ENCODE measurements around the gene TRIOBP.

The TRIOBP gene

DNA sequence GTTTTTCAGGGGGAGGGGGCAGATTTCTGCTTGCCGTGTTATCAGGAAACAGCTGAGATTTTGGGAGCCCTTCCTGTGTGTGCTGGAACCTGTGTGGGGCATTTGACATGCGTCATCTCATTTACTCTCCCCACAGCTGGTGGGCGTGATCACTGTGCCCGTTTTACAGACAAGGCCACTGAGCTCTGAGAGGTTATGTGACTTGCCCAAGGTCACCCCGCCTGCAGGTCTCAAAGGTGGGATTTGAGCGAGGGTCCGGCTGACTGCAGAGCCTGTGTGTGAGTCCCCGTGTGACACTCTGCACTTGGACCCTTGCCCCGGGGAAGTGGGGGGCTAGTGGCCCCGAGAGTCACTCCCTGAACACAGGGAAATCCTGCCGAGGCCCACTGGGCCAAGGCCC is 62.4 kb downstream of the TRIOBP start:
- TF ChIP-seq, protein P1, sequence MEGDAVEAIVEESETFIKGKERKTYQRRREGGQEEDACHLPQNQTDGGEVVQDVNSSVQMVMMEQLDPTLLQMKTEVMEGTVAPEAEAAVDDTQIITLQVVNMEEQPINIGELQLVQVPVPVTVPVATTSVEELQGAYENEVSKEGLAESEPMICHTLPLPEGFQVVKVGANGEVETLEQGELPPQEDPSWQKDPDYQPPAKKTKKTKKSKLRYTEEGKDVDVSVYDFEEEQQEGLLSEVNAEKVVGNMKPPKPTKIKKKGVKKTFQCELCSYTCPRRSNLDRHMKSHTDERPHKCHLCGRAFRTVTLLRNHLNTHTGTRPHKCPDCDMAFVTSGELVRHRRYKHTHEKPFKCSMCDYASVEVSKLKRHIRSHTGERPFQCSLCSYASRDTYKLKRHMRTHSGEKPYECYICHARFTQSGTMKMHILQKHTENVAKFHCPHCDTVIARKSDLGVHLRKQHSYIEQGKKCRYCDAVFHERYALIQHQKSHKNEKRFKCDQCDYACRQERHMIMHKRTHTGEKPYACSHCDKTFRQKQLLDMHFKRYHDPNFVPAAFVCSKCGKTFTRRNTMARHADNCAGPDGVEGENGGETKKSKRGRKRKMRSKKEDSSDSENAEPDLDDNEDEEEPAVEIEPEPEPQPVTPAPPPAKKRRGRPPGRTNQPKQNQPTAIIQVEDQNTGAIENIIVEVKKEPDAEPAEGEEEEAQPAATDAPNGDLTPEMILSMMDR (IDR thresholded peaks at IDR 0.05) = no peak
- peaks cover 46% of the 10 kb centered on the region for H3K36me3 Mint-ChIP-seq (ENCODE audit: low read depth)
- no peaks in the 10 kb centered on the region for H3K9me3 Mint-ChIP-seq
- peaks cover 16% of the 10 kb centered on the region for H3K4me1 Mint-ChIP-seq
- DNase-seq = no peak
- no peak overlapping the region for H3K27ac Mint-ChIP-seq
- H3K27me3 Mint-ChIP-seq (ENCODE audit: low read depth, poor library complexity) = no peaks in the 10 kb centered on the region
- no peak overlapping the region for H3K4me3 Mint-ChIP-seq

DNA sequence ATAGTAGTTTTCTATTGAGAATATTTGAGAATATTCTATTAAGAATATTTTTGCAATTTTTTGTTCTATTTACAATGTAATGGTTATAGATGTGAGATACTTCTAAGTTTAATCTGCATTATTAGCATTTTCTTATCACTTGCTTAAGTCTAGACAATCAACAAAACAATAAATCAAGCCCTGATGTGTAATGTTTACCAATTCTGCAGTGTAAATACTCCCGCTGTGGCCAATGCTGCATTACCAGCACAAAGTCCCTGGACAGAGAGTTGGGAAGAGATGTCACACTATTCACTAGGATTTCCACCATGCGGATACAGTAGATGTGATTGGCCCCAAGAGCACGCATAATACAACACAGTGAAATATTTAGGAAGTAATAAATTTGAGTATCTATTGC is 63.3 kb downstream of the TRIOBP start:
- DNase-seq = no peak
- Mint-ChIP-seq H3K36me3 (ENCODE audit: low read depth) (peaks cover 47% of the 10 kb centered on the region), H3K4me3 (no peak overlapping the region), H3K4me1 (peaks cover 16% of the 10 kb centered on the region), H3K9me3 (no peaks in the 10 kb centered on the region), H3K27ac (no peak overlapping the region), H3K27me3 (ENCODE audit: low read depth, poor library complexity) (no peaks in the 10 kb centered on the region)
- TF ChIP-seq, protein P1 (IDR thresholded peaks at IDR 0.05) = no peak

DNA sequence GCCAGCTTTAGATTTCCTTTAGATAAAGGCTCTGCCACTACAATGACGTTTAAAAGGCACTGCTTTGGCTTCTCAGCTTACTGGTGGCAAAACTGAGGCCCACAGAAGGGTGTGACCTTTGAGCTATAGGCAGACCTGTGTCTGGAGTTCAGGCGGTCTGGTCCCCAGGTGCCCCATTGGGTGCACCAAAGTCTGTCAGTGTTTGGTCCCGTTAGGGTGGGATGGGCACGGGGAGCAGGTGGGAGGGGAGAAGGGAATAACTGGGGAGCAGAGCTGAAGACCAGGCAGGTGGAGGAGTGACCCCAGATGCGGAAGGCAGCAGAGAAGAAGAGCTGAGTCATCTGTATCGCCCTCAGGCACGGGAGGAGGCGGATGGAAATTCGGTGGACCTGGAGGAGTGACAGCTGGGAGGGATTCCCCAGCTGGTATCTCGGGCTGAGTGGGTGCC is 65.6 kb downstream of the TRIOBP start:
- H3K36me3 Mint-ChIP-seq (ENCODE audit: low read depth) = peaks cover 41% of the 10 kb centered on the region

DNA sequence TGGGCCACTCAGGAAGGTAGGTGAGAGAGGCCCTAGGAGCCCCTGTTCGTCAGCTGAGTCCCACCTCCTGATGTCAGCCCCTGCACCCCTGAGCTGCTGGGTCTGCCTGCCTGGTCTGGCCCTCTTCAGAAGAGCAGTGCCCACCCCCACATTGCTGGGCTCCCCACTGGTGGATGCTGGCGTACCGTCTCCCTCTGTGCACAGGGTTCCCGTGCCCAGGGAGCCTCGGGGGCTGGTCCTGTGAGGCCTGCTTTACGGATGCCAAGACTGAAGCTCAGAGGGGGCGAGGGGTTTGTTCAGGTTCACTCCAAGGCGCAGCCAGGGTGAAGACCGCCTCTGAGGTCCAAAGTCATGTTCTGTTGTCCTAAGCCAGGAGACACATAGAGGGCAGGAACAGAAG is 66.2 kb downstream of the TRIOBP start:
- no peaks in the 10 kb centered on the region for H3K9me3 Mint-ChIP-seq
- H3K4me3 Mint-ChIP-seq = no peak overlapping the region
- H3K4me1 Mint-ChIP-seq = peaks cover 16% of the 10 kb centered on the region
- TF ChIP-seq, protein P1 (IDR thresholded peaks at IDR 0.05) = no peak
- H3K36me3 Mint-ChIP-seq (ENCODE audit: low read depth) = peaks cover 39% of the 10 kb centered on the region
- H3K27ac Mint-ChIP-seq = no peak overlapping the region
- DNase-seq = no peak
- H3K27me3 Mint-ChIP-seq (ENCODE audit: low read depth, poor library complexity) = no peaks in the 10 kb centered on the region

More for the DNA sequence above, 65.6 kb downstream of the TRIOBP start:
- TF ChIP-seq, protein P1 (IDR thresholded peaks at IDR 0.05) = no peak
- no peak for DNase-seq
- no peaks in the 10 kb centered on the region for H3K9me3 Mint-ChIP-seq
- H3K27ac Mint-ChIP-seq = peak overlapping the region; percentile 19
- peaks cover 16% of the 10 kb centered on the region for H3K4me1 Mint-ChIP-seq
- H3K4me3 Mint-ChIP-seq = no peak overlapping the region
- no peaks in the 10 kb centered on the region for H3K27me3 Mint-ChIP-seq (ENCODE audit: low read depth, poor library complexity)

- Mint-ChIP-seq H3K27me3 (ENCODE audit: low read depth, poor library complexity) (no peaks in the 10 kb centered on the region), H3K9me3 (no peaks in the 10 kb centered on the region), H3K36me3 (ENCODE audit: low read depth) (peaks cover 37% of the 10 kb centered on the region), H3K4me3 (no peak overlapping the region), H3K4me1 (peaks cover 16% of the 10 kb centered on the region), H3K27ac (peak overlapping the region; percentile 9)
- no peak for DNase-seq
- TF ChIP-seq, protein P1 (IDR thresholded peaks at IDR 0.05) = no peak
These were observed 66.8 kb downstream of the TRIOBP start for GRCh38 chr22:37763652-37764051.

DNA sequence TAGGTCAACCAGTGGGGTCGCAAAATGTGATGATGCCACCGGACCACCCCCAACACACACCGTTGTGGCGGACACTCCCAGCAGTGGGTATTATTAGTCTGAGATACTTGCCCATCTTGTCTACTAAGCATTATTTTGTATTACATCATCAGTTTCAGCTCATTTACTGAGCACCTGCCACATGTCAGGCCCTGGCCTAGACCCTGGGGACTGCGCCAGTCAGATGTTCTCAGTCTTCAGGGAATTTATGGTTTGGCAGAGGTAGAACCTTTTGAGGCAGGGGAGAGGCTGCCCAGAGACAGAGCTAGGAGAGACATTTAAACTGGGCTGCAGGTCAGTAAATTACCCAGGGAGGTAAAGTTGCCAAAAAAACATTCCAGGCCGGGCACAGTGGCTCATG is 67.8 kb downstream of the TRIOBP start:
- H3K4me3 Mint-ChIP-seq = no peak overlapping the region
- H3K4me1 Mint-ChIP-seq = peaks cover 16% of the 10 kb centered on the region
- no peaks in the 10 kb centered on the region for H3K9me3 Mint-ChIP-seq
- H3K27ac Mint-ChIP-seq = peak overlapping the region; percentile 88
- TF ChIP-seq, protein P1 (IDR thresholded peaks at IDR 0.05) = no peak
- DNase-seq = no peak
- H3K36me3 Mint-ChIP-seq (ENCODE audit: low read depth) = peaks cover 38% of the 10 kb centered on the region
- no peaks in the 10 kb centered on the region for H3K27me3 Mint-ChIP-seq (ENCODE audit: low read depth, poor library complexity)

Data from nephron progenitor cell (in vitro differentiated cells).